Activated T-cell treated with anti-CD3 and anti-CD28 coated beads, Interleukin-2, amount 50 U/mL, for 48 hours (primary cell): ENCODE data around the gene CTSE.
"Not testable (repeated sequence)": the region's sequence is repeated elsewhere in the genome, so short reads cannot be mapped to it uniquely, and the experiment has no call there.

Source experiments
- DNase-seq, 2 experiments: peaks; one replicate each; pipeline ENCODE4 v3.0.0-alpha.2; 2020

The CTSE gene

DNA sequence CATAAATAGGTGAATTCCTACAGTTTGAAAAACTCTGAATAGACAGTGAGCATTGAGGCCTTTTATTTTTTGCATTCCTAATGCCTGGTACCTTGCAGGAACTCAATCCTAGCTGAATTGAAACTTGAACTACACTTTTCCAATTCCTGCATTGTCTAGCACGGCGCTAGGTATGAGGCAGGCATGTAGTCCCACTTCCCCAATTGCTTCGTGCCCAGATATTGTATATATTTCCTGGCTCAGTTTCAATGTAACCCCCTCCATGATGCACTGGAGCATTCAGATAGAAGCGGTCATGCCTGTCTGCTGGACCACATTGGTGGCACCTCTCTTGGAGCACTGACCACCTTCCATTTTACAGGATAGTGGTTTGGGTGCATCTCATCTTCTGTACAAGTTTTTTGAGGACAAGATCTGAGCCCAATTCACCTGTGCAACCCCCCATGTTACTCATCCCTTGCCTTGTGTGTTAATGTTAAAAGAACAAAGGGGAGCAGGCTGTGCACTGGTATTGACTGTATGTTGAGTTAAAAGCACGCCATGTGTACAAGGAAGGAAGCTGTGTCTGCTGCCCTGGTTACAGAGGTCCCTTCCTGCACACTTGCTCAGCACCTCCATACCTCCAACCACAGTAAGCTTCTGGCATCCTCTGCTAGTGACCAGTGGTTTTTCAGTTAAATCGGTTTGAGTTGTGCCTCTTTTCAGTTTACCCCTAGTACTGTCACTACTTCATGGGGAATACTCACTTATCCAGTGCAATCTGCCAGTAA, 10.5 kb downstream of the CTSE start:
- DNase-seq: no peak

DNA sequence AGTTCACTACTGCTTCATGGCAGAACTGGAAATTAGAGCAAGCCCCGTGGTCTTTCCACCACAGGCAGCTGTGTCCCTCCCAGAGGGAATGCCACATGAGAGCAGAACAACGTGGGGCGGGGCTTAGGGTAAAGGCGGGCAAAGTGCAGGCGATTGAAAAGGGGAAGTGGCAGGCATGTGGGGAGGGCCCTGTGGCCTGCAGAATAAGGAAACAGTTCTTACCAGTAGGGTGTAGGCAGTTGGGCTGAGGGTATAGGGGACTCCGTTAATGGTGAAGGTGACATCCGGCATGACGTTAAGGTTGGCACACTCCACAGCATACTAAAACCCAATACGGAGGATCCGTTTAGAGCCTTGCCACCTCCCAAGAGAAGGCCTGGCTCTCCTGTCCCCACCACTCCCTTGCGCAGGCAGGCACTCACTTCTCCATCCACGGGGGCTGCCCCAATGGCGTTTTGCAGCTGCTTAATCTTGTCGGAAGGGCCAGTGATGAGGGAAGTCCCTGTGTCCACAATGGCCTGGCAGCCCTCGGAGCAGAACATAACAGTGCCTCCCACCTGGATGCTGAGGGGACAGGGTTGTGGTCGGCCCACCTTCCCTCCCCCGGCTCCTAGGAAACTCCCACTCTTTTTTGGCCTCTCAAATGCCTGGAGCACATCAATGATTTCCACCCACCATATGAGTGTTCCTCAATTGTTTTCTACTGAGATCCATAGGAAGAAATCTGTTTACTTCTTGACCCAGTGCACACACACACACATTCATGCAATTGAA, 11.4 kb downstream of the CTSE start:
- peak; percentile 43 to 47 for DNase-seq

DNA sequence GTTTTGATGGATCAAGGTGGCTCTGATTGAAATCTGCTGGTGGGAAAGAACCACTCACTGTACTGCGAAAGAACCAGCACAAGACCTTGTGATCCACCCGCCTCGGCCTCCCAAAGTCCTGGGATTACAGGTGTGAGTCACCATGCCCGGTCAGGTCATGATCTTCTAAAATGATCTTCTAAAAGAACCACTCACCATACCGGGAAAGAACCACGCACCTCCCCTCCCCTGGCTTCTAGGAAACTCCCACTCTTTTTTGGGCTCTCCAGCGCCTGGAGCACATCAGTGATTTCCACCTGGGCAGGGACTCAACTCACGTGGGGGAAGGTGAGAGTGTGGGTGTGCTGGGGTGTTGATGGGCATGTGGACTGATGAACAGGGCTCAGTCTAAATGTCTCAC, 12.6 kb downstream of the CTSE start:
- peak in 1 of 2 experiments; percentile 37 for DNase-seq

DNA sequence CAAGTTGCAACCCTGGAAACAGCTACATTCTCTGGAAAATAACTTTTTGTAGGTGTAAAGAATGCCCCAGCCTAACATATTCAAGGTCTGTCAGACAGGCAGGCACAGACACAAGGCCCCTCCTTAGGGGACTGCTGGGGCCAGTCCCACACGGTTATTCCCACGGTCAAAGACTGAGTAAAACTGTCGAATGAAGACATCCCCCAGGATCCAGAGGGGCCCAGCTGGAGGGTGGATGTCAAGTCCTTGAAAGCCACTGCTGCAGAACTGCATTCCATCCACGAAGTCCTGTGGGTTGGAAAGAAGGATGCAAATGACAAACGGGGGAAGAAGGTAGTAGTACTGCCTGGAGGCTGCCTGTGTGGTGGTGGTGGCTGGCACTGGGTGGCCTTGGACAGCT, 13.6 kb downstream of the CTSE start:
- no peak for DNase-seq

DNA sequence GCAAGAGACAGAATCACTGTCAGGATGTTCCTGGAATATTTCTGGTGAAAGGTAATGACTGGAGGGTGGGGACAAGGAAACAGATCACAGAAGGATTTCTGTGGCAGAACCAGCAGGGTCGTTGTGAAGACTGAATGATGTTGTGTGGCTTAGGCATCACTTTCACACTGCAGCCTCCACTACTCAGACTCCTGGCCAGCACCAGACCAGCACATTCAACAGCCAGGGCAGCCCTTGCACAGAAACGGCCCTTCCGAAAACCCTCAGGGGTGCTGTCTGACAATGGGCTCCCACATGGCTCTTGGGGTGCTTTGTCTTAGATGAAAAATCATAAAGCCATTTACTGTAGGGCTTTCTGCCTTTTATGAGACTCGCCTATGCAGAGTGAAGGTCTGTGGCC, 16.7 kb downstream of the CTSE start:
- no peak for DNase-seq

DNA sequence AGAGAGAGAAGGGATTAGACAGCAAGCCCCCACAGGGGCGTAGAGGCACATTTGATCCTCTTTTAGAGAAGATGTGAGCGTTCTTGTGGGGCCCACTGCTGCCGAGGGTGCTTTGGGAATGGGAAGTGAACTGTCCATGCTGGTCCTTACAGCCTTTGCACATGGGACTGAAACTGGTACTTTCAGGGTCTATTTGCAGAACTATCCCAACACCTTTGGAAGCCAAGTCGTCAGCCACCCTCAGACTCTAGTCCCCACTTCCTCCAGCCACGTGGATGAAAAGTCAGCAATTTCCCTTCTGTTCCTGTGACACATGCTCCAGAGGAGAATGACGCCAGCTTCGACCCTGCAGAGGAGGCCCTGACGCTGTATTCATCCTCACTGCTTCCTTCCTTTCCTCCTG, 17.9 kb downstream of the CTSE start:
- DNase-seq: no peak

DNA sequence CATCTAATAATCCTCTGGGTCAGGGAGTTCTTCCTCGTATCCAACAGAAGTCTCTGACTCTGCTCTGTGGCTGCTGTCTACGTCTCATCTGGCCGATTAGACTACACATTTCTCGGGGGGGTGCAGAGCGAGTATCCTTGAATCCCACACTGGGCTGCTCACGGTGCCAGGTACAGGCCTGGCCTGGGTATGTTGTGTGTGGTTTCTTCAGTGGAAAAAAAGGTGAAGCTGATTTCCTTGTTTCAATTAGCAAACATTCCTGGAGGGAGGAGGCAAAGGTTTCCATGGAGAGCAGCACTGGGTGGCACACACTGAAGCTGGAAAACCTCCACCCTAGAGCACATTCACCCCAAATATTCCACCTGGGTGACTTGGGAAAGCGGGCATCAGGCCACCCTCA, 18.5 kb downstream of the CTSE start:
- DNase-seq: no peak

DNA sequence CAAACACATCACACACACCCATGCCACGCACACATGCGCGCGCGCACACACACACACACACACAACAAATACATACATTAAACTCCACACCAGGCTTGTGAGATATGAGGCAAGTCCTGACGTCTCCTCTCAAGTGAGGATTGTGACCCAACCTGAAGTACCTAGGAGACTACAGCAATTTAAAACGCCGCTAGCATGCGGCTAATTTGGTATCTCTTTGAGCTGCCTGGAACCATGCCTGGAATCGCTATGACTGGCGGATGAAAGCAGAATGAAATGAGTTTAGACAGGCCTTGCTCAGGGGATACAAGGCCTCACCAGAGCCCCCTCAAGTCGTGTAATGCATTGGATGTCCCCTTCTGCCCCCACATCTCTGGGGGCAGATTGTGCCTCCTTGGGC, 18.9 kb downstream of the CTSE start:
- DNase-seq: no peak

DNA sequence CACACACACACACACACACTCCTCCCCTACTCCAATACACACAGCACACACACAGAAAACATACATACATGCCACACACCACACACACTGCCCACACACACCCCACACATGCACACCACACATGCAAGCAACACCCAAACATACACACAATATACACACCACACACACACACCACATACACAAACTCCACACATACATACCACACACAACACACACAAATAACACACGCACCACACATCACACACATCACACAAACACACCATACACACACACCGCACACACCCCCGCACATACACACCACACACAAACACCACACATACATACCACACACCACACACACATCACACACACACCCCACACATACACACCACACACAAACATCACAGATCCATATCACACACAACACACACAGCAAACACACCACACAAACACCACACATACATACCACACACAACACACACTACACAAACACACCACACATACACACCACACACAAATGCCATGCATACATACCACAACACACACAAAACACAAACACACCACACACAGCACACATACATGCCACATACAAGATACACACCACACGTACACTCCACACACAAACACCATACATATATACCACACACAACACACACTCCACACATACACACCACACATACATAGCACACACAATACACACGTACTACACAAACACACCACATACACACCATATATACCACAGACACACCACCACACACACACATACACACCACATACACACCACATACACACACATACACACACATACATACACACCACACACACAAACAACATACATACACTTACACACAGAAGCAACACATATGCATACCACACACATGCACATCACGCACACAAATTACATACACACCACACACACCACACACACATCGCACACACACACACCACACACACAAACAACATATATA, 19.6 kb downstream of the CTSE start:
- DNase-seq: no peak

DNA sequence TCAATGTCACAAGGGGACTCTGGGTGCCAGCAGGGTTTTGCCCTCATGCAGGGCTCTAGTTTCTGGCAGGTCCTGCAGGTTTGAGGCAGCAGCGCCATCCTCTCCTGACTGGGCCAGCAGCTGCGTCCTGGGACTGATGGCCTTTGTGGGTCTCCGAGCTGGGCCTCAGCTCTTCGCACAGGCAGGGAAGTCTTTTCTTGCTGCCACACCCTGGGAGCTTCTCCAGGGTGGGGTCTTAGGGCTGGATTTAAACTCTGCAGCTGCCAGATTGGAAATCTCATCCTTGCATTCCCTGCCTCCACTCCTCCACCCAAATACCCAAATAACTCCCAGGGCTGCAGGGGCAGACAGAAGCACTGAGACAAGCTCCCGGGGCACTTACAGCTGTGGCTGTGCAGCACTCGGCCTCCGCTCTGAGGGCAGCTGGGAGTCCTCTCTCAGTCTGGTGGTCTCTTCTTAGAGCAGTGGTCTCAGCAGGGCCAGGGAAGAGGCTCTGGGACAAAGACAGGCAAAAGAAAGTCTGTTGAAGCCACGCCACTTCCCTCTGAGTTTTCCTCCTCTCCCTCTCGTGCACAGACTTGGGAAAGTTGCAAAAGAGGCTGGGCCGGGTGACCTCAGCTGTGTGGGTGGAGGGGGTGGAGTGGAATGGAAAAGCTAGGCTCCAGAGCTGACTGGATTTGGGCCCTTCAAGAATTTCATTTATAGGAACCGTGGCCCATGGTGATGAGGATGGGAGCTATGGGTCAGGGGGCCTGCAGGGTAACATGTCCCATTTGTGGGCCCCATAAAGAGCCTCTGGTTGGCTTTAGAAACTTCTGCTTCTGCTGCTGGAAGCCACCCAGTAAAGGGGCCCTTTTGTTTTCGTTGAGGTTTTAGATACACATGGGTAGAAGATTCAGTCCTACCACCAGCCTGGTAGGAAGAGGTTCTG, 20.6 kb downstream of the CTSE start, which contains the start of gene RAB7B:
TSS of gene RAB7B (minus strand) at position 525 of the 931 bp plus-strand sequence. CDS start 9,260 bp downstream, outside the sequence.
- no peak for DNase-seq

DNA sequence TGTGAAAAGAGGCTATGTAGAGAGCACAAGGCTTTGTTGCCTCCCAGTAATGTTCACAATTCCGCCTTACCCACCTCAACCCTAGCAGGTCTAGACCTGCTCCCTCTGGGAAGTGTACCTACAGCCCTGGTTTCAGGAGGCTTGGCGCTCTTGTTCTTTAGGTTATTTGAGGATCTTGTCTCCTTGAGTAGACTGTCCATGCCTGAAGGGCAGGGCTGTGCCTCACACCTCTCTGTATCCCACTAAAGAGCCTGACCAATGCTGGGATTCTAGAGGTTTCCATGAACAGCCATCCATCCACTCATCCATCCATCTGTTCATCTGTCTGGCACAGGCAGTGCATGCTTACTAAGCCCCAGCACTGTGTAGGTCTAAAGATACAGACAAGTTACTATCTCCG, 21.5 kb downstream of the CTSE start:
- DNase-seq: peak in 1 of 2 experiments; percentile 5

DNA sequence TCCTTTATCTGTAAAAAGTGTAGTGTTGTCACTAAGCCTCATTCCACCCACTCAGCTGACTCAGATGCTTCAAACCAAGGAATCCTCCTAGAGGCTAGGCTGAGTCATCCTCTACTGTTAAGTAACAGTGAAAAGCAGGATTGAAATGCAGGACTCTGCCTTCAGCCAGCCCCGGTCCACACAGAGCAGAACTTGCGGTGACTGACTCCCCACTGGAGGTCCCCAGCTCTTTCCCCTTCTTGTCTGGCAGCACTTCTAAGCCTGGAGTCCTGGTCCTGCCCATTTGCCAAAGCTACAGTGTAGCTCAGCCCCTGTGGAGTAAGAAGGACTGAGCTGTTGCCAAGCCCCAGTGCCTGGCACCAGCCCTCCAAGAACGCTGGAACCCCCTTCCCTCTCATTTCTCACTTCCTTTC, 22.2 kb downstream of the CTSE start:
- peak; percentile 55 to 56 for DNase-seq

DNA sequence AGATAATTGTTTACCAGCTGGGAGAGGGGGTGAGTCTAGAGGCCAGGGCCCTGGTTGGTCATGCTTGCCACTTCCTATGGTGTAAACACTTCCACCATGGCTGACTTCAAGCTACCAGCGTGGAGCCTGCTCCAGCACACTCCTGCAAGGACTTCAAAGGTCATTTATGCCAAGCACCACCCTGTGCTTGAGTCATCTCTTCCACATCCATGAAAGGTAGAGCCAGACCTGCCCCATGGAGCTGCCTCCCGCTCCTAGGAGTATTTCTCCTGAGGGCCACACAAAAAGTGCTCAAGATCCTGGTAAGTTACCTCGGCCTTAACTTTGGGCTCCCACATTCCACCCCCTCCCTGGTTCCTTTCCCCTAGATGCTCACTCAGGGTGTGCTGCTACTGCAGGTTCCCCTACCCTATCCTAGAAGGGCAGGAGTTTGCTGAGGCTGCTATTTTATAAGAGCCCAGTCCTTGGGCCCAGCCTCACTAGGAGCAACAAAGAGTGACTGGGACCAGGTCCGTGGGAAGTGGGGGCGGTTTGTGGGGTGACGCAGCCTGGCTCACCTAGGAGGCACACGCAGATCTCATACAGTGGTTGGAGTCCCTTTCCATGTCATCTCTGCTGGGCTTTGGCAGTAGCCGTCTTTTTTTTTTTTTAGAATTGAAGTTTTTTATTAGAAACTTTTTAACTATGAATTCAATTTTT, 22.9 kb downstream of the CTSE start:
- DNase-seq: peak; percentile 49 to 61

DNA sequence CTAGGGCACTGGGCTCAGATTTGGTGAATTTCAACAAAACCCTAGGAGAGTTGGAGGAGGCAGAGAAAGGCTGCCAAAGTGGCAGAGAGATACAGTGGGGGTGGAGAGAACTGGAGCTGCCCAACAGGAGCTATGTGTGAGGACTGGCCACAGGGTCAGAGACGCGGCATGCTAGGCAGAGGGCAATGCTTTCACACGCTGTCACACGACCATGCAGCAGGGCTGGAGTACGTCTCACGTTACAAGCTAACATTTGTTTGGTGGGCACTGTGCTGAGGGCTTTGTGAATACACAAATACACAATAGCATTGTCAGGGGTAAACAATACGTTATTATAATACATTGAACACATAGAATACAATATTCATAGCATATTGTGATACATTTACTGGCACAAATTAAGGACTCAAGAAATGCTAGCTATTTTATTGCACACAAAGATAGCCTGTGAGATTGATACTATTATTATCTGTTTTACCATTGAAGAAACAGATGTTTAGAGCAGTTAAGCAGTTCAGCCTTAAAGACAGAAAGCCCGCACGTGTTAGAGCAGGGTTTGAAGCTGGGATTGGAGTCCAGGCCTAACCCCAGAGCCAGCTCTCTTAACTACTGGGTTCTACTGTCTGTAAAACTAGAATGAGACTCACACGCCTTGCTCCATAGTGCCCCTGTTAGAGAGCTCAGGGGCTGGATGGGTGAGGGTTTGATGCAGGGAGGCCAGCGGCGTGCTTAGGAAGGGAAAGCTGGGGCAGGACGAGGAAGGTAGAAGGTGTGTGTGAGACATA, 25.0 kb downstream of the CTSE start:
- no peak for DNase-seq

DNA sequence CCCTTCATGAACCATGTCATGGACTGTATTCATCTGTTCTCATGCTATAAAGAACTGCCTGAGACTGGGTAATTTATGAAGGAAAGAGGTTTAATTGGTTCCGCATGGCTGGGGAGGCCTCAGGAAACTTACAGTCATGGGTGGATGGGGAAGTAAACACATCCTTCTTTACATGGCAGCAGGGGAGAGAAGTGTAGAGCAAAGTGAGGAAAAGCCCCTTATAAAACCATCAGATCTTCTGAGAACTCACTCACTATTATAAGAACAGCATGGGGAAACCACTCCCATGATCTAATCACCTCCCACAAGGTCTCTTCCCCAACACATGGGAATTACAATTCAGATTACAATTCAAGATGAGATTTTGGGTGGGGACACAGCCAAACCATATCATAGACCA, 27.1 kb downstream of the CTSE start:
- DNase-seq: not testable (repeated sequence)

DNA sequence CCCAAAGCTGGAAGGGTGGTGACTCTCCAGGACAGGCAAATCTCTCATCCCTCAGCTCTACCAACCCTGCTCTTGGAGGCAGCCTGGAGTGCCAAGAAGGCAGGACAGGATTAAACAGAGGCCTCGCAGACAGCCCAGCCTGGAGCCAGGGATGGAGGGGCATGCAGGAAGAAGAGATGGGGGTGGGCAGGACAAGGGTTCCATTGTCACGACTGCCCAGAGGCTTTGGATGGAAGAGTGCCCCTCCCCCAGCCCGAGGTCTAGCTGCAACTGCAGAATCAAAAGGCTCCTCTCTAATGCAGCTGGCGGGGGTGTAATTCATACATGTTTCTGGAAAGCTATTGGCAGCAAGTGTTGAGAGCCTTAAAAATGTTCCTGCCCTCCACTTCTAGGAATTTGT, 29.3 kb downstream of the CTSE start:
- DNase-seq: no peak

DNA sequence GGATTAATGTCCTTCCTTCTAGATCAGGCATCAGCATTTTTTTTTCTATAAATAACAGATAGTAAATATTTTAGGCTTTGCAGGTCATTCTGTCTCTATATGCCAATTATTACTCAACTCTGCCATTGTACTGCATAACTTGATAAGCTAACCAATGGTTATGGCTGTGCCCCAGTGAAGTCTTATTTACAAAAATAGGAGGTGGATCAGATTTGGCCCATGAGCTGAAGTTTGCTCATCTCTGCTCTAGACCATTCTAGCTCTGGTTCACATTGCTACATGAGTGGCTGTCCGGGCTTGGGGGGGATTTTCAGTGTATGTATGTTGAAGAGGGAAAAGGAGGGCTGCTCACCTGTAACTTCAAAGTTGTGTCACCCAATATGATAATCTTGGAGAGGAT, 30.6 kb downstream of the CTSE start:
- no peak for DNase-seq

DNA sequence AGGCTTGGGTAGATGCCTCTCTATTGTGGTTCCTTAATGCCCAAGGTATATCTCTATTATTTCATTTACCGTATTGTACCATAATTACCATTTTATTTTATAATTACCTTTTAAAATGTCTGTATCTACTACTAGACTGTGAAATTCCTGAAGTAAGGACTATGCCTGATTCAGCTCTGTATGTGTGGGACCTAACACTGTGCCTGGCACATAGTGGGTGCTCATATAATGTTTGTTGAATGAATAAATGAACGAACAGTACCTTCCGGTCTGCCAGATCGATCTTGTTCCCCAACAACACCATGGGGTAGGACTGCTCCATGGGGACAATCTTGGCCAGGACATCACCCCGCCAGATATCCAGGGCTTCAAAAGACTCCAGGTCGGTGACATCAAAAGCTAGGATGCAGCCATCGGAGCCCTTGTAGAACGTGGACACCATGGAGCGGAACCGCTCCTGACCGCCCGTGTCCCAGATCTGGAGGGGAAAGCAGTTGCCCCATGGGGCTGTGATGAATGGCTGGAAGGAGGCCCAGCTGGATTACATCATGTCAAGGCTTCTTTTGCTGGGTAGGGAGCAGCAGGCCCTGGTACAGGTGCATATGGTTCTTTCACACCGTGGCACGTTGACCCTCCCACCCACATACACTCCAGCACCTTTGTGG, 31.3 kb downstream of the CTSE start:
- DNase-seq: no peak

DNA sequence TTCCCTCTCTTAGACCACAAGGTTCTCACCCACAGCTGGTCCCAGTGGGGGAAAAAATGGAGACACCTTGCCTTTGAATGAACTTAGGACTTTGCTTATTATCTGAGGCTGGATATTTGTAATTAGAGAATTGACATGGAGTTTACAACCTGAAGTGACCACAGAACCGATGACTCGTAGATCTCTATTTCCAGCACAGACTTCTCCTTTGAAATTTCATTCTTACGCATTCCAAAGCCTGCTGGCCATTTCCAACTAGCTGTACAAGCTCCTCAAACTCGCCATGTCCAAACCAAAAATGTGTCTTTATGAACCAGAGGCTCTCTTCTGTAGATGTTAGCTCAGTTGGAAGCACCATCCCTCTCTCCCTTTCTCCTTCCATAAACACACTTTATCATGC, 32.5 kb downstream of the CTSE start:
- DNase-seq: no peak

DNA sequence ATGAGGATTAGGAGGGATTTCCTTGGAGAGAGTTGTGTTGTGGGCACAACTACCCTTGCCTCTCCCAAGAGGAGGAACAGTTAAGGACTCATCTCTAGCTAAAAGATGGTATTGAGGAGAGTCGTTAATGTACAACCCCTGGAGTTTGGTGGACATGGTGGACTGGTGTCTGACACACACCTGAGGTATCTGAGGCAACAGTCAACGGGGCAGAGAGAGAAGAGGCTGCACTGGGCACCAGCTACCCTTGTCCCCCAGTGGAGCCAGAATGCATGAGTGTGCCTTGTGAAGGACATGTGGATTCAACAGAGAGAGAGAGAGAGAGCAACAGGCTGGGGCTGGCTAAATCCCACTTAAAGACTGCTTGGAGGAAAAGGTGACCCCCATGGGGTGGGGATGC, 33.5 kb downstream of the CTSE start:
- no peak for DNase-seq
